H1 (cell line): ENCODE results near the gene APLP1. TPM values are rescaled to one million over a fixed set of nuclear protein-coding genes. Genes with fewer than 3 reads are reported as not detected.

ENCODE experiments used
- CTCF ChIA-PET: fragments of 300-600 bp; sonication (Branson Sonifier 250); formaldehyde crosslinking; loops from one replicate; lab custom pipeline; 2021; ENCODE audit not compliant: partially characterized antibody; lab: Charles Lee
- POLR2A ChIA-PET: fragments of 300-600 bp; sonication (Branson Sonifier 250); formaldehyde crosslinking; loops from one replicate; lab custom pipeline; 2021; ENCODE audit warnings: inconsistent platforms; ENCODE audit not compliant: partially characterized antibody; lab: Charles Lee
- DNase-seq, 2 experiments: peaks; one replicate each; pipeline versions ENCODE4 v3.0.0 to v3.0.0-alpha.2; 2010 to 2022; ENCODE audit warnings: low spot score in 2 of 2, low read depth in 1 of 2, mixed read lengths in 1 of 2
- FAIRE-seq: peaks from 2 replicates; lab custom pipeline; 2011; peaks lifted over from hg19 to GRCh38; lab: Jason Lieb, UNC
- H2AFZ ChIP-seq: 2 replicates; pipeline ENCODE4 v1.8.1; 2012; ENCODE audit warnings: low read length, inconsistent platforms
- H2AK5ac ChIP-seq: 2 replicates; pipeline ENCODE4 v1.6.1; 2013; ENCODE audit warnings: low read depth, low read length
- H2BK120ac ChIP-seq: replicated peaks from 2 replicates; pipeline ENCODE3; 2013; ENCODE audit warnings: low read depth, low read length, inconsistent platforms
- H2BK12ac ChIP-seq: 2 replicates; pipeline ENCODE4 v1.6.1; 2013; ENCODE audit warnings: low read depth, low read length
- H2BK15ac ChIP-seq: 2 replicates; pipeline ENCODE4 v1.6.1; 2013; ENCODE audit warnings: low read length
- H2BK20ac ChIP-seq: 2 replicates; pipeline ENCODE4 v1.6.1; 2013; ENCODE audit warnings: low read length
- H2BK5ac ChIP-seq: 2 replicates; pipeline ENCODE4 v1.6.1; 2013; ENCODE audit warnings: low read depth, low read length
- H3K14ac ChIP-seq: 2 replicates; pipeline ENCODE4 v1.6.1; 2013; ENCODE audit warnings: inconsistent platforms; ENCODE audit not compliant: insufficient read length
- H3K18ac ChIP-seq: 2 replicates; pipeline ENCODE4 v1.6.1; 2013; ENCODE audit warnings: low read length; ENCODE audit errors: extremely low read depth
- H3K23ac ChIP-seq: 2 replicates; pipeline ENCODE4 v1.6.1; 2013; ENCODE audit warnings: inconsistent platforms; ENCODE audit not compliant: insufficient read length
- H3K23me2 ChIP-seq: 2 replicates; pipeline ENCODE4 v1.6.1; 2013; ENCODE audit warnings: low read depth, low read length
- H3K27ac ChIP-seq: 2 replicates; pipeline ENCODE4 v1.6.1; 2011; ENCODE audit warnings: low read depth, low read length, inconsistent platforms
- H3K27me3 ChIP-seq, 4 experiments: replicated peaks in 1 of 4; 1 replicate in 1 of 4; 2 replicates in 3 of 4; pipeline versions ENCODE4 v1.6.1 to v1.8.1; 2011 to 2013; ENCODE audit warnings: low read length in 3 of 4, mild to moderate bottlenecking in 3 of 4, inconsistent platforms in 2 of 4, mixed read lengths in 2 of 4, moderate library complexity in 1 of 4; ENCODE audit not compliant: control insufficient read depth in 3 of 4, insufficient read depth in 3 of 4; ENCODE audit errors: extremely low read depth in 1 of 4
- H3K36me3 ChIP-seq, 4 experiments: 2 replicates each; pipeline versions ENCODE4 v1.6.1 to v1.8.1; 2011 to 2013; ENCODE audit warnings: mild to moderate bottlenecking in 4 of 4, low read length in 3 of 4, moderate library complexity in 2 of 4, control low read depth in 1 of 4, inconsistent platforms in 1 of 4; ENCODE audit not compliant: insufficient read depth in 4 of 4, control insufficient read depth in 2 of 4
- H3K4ac ChIP-seq: replicated peaks from 2 replicates; pipeline ENCODE3; 2013; ENCODE audit warnings: low read length, low read depth, mixed read lengths, inconsistent platforms; ENCODE audit not compliant: insufficient read length
- H3K4me1 ChIP-seq, 4 experiments: replicated peaks in 1 of 4; 1 replicate in 1 of 4; 2 replicates in 3 of 4; pipeline versions ENCODE4 v1.6.1 to v1.8.1; 2011 to 2013; ENCODE audit warnings: low read length in 3 of 4, inconsistent platforms in 2 of 4, mixed read lengths in 1 of 4; ENCODE audit not compliant: insufficient read depth in 4 of 4, control insufficient read depth in 3 of 4
- H3K4me2 ChIP-seq, 2 experiments: 2 replicates each; pipeline versions ENCODE4 v1.6.1 to v1.8.1; 2011 to 2013; ENCODE audit warnings: low read depth in 2 of 2, low read length in 2 of 2, control low read depth in 1 of 2, inconsistent platforms in 1 of 2, mild to moderate bottlenecking in 1 of 2; ENCODE audit not compliant: insufficient read depth in 1 of 2
- H3K4me3 ChIP-seq, 4 experiments: fragments of 200-600, 300-600 bp in 1 of 4; sonication (generic), shearing (Covaris generic), sonication (Bioruptor Twin) in 1 of 4; 2 replicates each; pipeline versions ENCODE4 v1.5.1 to v1.8.1; 2011 to 2016; ENCODE audit warnings: low read length in 4 of 4, low read depth in 3 of 4, control low read depth in 2 of 4, inconsistent platforms in 2 of 4, mild to moderate bottlenecking in 2 of 4, mixed read lengths in 1 of 4, moderate library complexity in 1 of 4; ENCODE audit not compliant: insufficient read depth in 2 of 4; ENCODE audit errors: extremely low read depth in 1 of 4
- H3K56ac ChIP-seq: replicated peaks from 2 replicates; pipeline ENCODE3; 2013; ENCODE audit warnings: low read depth, mild to moderate bottlenecking, mixed read lengths, low read length, inconsistent platforms; ENCODE audit not compliant: insufficient read length
- H3K79me1 ChIP-seq: 2 replicates; pipeline ENCODE4 v1.6.1; 2013; ENCODE audit warnings: low read depth, low read length, control low read depth
- H3K79me2 ChIP-seq, 2 experiments: 2 replicates each; pipeline versions ENCODE4 v1.6.1 to v1.8.1; 2012 to 2013; ENCODE audit warnings: low read length in 2 of 2, mild to moderate bottlenecking in 2 of 2, inconsistent platforms in 1 of 2; ENCODE audit not compliant: insufficient read depth in 2 of 2, control insufficient read depth in 1 of 2
- H3K9ac ChIP-seq, 4 experiments: replicated peaks in 1 of 4; 1 replicate in 1 of 4; 2 replicates in 3 of 4; pipeline versions ENCODE4 v1.6.1 to v1.8.1; 2011 to 2013; ENCODE audit warnings: low read depth in 3 of 4, low read length in 3 of 4, control low read depth in 2 of 4, mild to moderate bottlenecking in 2 of 4, moderate library complexity in 2 of 4, inconsistent platforms in 1 of 4; ENCODE audit errors: extremely low read depth in 1 of 4
- H3K9me3 ChIP-seq, 2 experiments: 2 replicates each; pipeline versions ENCODE4 v1.6.1 to v1.8.1; 2012 to 2013; ENCODE audit warnings: mild to moderate bottlenecking in 2 of 2, moderate library complexity in 2 of 2, control low read depth in 1 of 2, inconsistent platforms in 1 of 2, low read depth in 1 of 2, low read length in 1 of 2, mixed read lengths in 1 of 2; ENCODE audit not compliant: insufficient read depth in 2 of 2
- H4K20me1 ChIP-seq, 2 experiments: replicated peaks in 1 of 2; 2 replicates each; pipeline versions ENCODE3 to v1.8.1; 2011 to 2013; ENCODE audit warnings: inconsistent platforms in 2 of 2, low read length in 2 of 2, mild to moderate bottlenecking in 1 of 2; ENCODE audit not compliant: insufficient read depth in 2 of 2, control insufficient read depth in 1 of 2
- H4K5ac ChIP-seq: 2 replicates; pipeline ENCODE4 v1.6.1; 2013; ENCODE audit warnings: low read length, low read depth, mixed read lengths, inconsistent platforms; ENCODE audit not compliant: insufficient read length
- H4K8ac ChIP-seq: 2 replicates; pipeline ENCODE4 v1.8.0; 2013; ENCODE audit warnings: mild to moderate bottlenecking, moderate library complexity, low read length, inconsistent platforms; ENCODE audit not compliant: insufficient read depth; ENCODE audit errors: extremely low read depth
- H4K91ac ChIP-seq: replicated peaks from 2 replicates; pipeline ENCODE3; 2013; ENCODE audit warnings: low read length, mixed read lengths, inconsistent platforms; ENCODE audit not compliant: insufficient read length
- EZH2 ChIP-seq: fragments of 200-600 bp; sonication (generic); IDR thresholded peaks from 2 replicates; pipeline ENCODE4 v1.7.1; 2012; ENCODE audit warnings: low read depth, mild to moderate bottlenecking, moderate library complexity, low read length, inconsistent platforms; ENCODE audit not compliant: severe bottlenecking
- JUND ChIP-seq: IDR thresholded peaks from 2 replicates; pipeline ENCODE4 v1.6.1; 2011; ENCODE audit warnings: mild to moderate bottlenecking, improper control_type of control experiment, low read length
- RAD21 ChIP-seq, 2 experiments: IDR thresholded peaks in 1 of 2; conservative IDR thresholded peaks in 1 of 2; 2 replicates each; pipeline ENCODE4 v1.6.1; 2011; ENCODE audit warnings: low read depth in 2 of 2, low read length in 2 of 2, improper control_type of control experiment in 1 of 2, inconsistent platforms in 1 of 2, mild to moderate bottlenecking in 1 of 2, moderate library complexity in 1 of 2
- RBBP5 ChIP-seq: IDR thresholded peaks from 2 replicates; pipeline ENCODE4 v1.7.1; 2012; ENCODE audit warnings: low read depth, mild to moderate bottlenecking, inconsistent platforms, low read length, moderate library complexity, borderline replicate concordance
- WGBS, 2 experiments: shearing (Covaris generic) in 1 of 2; methylation state at CpG; one replicate each; pipeline versions ENCODE4 v1.1.6 to v1.1.7; 2013 to 2015; ENCODE audit warnings: low lambda C conversion rate in 2 of 2, mixed read lengths in 2 of 2, inconsistent platforms in 1 of 2, low coverage in 1 of 2, missing lambda C conversion rate in 1 of 2; ENCODE audit not compliant: insufficient replicate concordance in 2 of 2, insufficient coverage in 1 of 2, insufficient read length in 1 of 2; ENCODE audit errors: extremely low coverage in 1 of 2, missing lambda C conversion rate in 1 of 2; 5-methylcytosine and 5-hydroxymethylcytosine counted together
- polyA plus RNA-seq, 7 experiments: library from polyadenylated mRNA; depleted of rRNA in 3 of 7; stranded (reverse) in 5 of 7; unstranded in 2 of 7; fragments of >200 nt in 5 of 7; fragments of 200-250 nt in 2 of 7; gene quantifications; 1 replicate in 5 of 7; 2 replicates in 1 of 7; 4 replicates in 1 of 7; pipeline versions ENCODE4 v1.2.1 to v1.2.3, GENCODE V29; 2011 to 2013; ENCODE audit warnings: missing spikeins in 2 of 7, mixed read lengths in 2 of 7
- total RNA-seq: library from RNA; stranded (reverse); fragmentation: NEBNext Ultra II Directional; extraction: Animal tissue kit (Norgen Biotek cat#: 25700); gene quantifications from 2 replicates; pipeline ENCODE4 v1.2.1, GENCODE V29; 2021
- TF ChIP-seq, protein P1 (sequence below): IDR thresholded peaks from 2 replicates; pipeline ENCODE4 v1.6.1; 2012; ENCODE audit warnings: inconsistent platforms
- TF ChIP-seq, protein P2 (sequence below): IDR thresholded peaks from 2 replicates; pipeline ENCODE4 v1.6.1; 2011; ENCODE audit warnings: low read length, improper control_type of control experiment

The APLP1 gene
- total and polyA plus RNA-seq, 2 of the 8 experiments (the other 6 are each of a cell fraction or from before 2014, with no cell fraction given): 19.9 to 22.0 TPM

DNA sequence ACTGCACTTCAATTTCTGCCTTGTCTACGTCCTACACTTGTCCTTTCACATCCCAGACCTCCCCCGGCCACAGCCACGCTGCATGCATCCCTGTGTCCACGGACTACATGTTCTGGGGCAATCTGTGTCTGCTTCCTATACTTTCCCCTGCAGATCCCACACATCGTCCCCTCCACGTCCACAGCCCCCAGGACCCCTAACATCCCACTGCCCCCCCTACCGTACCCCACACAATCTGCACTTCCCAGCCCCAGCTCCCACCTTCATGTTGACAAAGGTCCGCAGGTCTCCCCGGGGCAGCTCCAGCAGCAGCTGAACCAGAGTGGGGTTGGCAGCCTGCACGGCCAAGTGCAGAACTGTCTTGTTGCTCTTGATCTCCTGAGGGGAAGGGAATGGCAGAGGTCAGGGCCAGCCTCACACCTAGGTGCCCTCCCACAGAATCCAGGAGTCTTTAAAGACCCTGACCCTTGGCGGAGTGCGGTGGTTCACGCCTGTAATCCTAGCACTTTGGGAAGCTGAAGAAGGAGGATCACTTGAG, 21.8 kb downstream of the APLP1 start:
- no peaks in the 10 kb centered on the region for H3K79me2 ChIP-seq
- no peak overlapping the region for H3K23ac ChIP-seq
- WGBS, 2 experiments: 93% methylated on average over 11 of the region's 13 CpGs; no CpG with 5 or more reads in 1 of the 2 experiments
- no peak overlapping the region for H3K9ac ChIP-seq
- no peak overlapping the region for H2AK5ac ChIP-seq
- no peak overlapping the region for H4K91ac ChIP-seq
- no peak overlapping the region for H2BK15ac ChIP-seq
- no peak overlapping the region for H3K27ac ChIP-seq
- no peak overlapping the region for H4K5ac ChIP-seq
- no peak overlapping the region for H2BK12ac ChIP-seq
- H3K36me3 ChIP-seq: peaks cover 14 to 41% (median 26%) of the 10 kb centered on the region in 4 experiments
- CTCF ChIA-PET: interaction anchor here (0.6 to 1.5 kb wide), 3 partner anchors 28 to 108 kb away, joined by 3 read pairs; no protein-coding TSS in a partner anchor
- H3K9me3 ChIP-seq: no peaks in the 10 kb centered on the region
- no peak overlapping the region for H3K56ac ChIP-seq
- peaks cover 0 to 5% of the 10 kb centered on the region in 2 experiments for H4K20me1 ChIP-seq
- DNase-seq: no peak
- H3K79me1 ChIP-seq: no peaks in the 10 kb centered on the region
- H3K4me2 ChIP-seq: no peak overlapping the region
- H3K18ac ChIP-seq: no peak overlapping the region
- no peak overlapping the region for H3K4me3 ChIP-seq
- H2BK5ac ChIP-seq: no peak overlapping the region
- H2BK20ac ChIP-seq: no peak overlapping the region
- no peak overlapping the region for H3K4ac ChIP-seq
- POLR2A ChIA-PET: interaction anchor here (1.1 kb wide), 1 partner anchor 171 kb away, joined by 3 read pairs; no protein-coding TSS in a partner anchor
- H2AFZ ChIP-seq: no peak overlapping the region
- H2BK120ac ChIP-seq: no peak overlapping the region
- H4K8ac ChIP-seq: no peak overlapping the region
- no peaks in the 10 kb centered on the region for H3K27me3 ChIP-seq
- no peak for FAIRE-seq
- no peaks in the 10 kb centered on the region for H3K23me2 ChIP-seq
- H3K4me1 ChIP-seq: no peaks in the 10 kb centered on the region
- no peak overlapping the region for H3K14ac ChIP-seq
- TF ChIP-seq JUND: no peak
- TF ChIP-seq, protein P1, sequence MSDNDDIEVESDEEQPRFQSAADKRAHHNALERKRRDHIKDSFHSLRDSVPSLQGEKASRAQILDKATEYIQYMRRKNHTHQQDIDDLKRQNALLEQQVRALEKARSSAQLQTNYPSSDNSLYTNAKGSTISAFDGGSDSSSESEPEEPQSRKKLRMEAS: no peak
- TF ChIP-seq RAD21 (IDR thresholded peaks at IDR 0.05 in 1 of 2, conservative IDR thresholded peaks at IDR 0.05 in 1 of 2; ENCODE audit: low read depth in 2 of 2, low read length in 2 of 2): no peak
- TF ChIP-seq, protein P2, sequence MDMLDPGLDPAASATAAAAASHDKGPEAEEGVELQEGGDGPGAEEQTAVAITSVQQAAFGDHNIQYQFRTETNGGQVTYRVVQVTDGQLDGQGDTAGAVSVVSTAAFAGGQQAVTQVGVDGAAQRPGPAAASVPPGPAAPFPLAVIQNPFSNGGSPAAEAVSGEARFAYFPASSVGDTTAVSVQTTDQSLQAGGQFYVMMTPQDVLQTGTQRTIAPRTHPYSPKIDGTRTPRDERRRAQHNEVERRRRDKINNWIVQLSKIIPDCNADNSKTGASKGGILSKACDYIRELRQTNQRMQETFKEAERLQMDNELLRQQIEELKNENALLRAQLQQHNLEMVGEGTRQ: no peak
- no peak for TF ChIP-seq EZH2
- TF ChIP-seq RBBP5: no peak
